22Rv1 (cell line): ENCODE measurements around the gene FAM187B.

ENCODE experiments used
- CTCF ChIP-seq: fragments of 450-650 bp; IDR thresholded peaks from 2 replicates; pipeline ENCODE4 v1.5.1; 2017; ENCODE audit warnings: mild to moderate bottlenecking
- ZFX ChIP-seq: fragments of 450-650 bp; IDR thresholded peaks from 2 replicates; pipeline ENCODE4 v1.6.1; 2017; ENCODE audit warnings: antibody characterized with exemption, borderline replicate concordance

- TF ChIP-seq CTCF (no peak), ZFX (no peak)
Observed at GRCh38 chr19:35223084-35223790, 5.3 kb downstream of the FAM187B start.
